Endothelial cell of umbilical vein (primary cell): Measurements from ENCODE around the gene GC. TPM values are rescaled to one million over a fixed set of nuclear protein-coding genes. Genes with fewer than 3 reads are reported as not detected.

Source experiments
- BruUV-seq: library from RNA; stranded (reverse); fragments of 400-500 nt; replicated peaks from 2 replicates; lab custom pipeline; 2021; lab: Mats Ljungman, UMichigan
- CTCF ChIA-PET: fragments of 300-600, 350-600 bp; sonication (Branson Sonifier 250); formaldehyde crosslinking; loops from one replicate; lab custom pipeline; 2021; ENCODE audit warnings: antibody characterized with exemption, inconsistent platforms; lab: Charles Lee
- POLR2A ChIA-PET: fragments of 300-600, 350-600 bp; sonication (Branson Sonifier 250); formaldehyde crosslinking; loops from one replicate; lab custom pipeline; 2021; ENCODE audit warnings: antibody characterized with exemption, inconsistent platforms; lab: Charles Lee
- DNase-seq: peaks from one replicate; pipeline ENCODE4 v3.0.0-alpha.2; 2011; ENCODE audit warnings: low read depth, low spot score
- FAIRE-seq: peaks from 2 replicates; lab custom pipeline; 2011; peaks lifted over from hg19 to GRCh38; lab: Jason Lieb, UNC
- H2AFZ ChIP-seq: 2 replicates; pipeline ENCODE4 v1.6.0; 2012; ENCODE audit warnings: low read depth, low read length, control low read depth, inconsistent platforms
- H3K27ac ChIP-seq: 2 replicates; pipeline ENCODE4 v1.5.1; 2011; ENCODE audit warnings: low read depth, mild to moderate bottlenecking, control low read depth, low read length, moderate library complexity; ENCODE audit not compliant: insufficient read depth
- H3K27me3 ChIP-seq, 2 experiments: 2 replicates each; pipeline versions ENCODE4 v1.6.0 to v1.6.1; 2011; ENCODE audit warnings: low read length in 2 of 2, mixed read lengths in 1 of 2; ENCODE audit not compliant: control insufficient read depth in 2 of 2, insufficient read depth in 2 of 2
- H3K36me3 ChIP-seq, 2 experiments: 2 replicates in 1 of 2; 3 replicates in 1 of 2; pipeline ENCODE4 v1.5.1; 2011; ENCODE audit warnings: low read length in 2 of 2, mild to moderate bottlenecking in 1 of 2, moderate library complexity in 1 of 2; ENCODE audit not compliant: control insufficient read depth in 2 of 2, insufficient read depth in 2 of 2; ENCODE audit errors: extremely low read depth in 1 of 2
- H3K4me1 ChIP-seq: 3 replicates; pipeline ENCODE4 v1.5.1; 2011; ENCODE audit warnings: mild to moderate bottlenecking, low read length; ENCODE audit not compliant: control insufficient read depth, insufficient read depth; ENCODE audit errors: extremely low read depth
- H3K4me2 ChIP-seq: 2 replicates; pipeline ENCODE4 v1.6.1; 2011; ENCODE audit warnings: low read length, control low read depth, mixed read lengths; ENCODE audit not compliant: insufficient read depth
- H3K4me3 ChIP-seq, 3 experiments: fragments of 200-600 bp in 1 of 3; sonication (generic), shearing (Covaris generic) in 1 of 3; replicated peaks in 1 of 3; 2 replicates each; pipeline ENCODE4 v1.5.1; 2011 to 2016; ENCODE audit warnings: control low read depth in 3 of 3, low read length in 3 of 3, mild to moderate bottlenecking in 2 of 3, inconsistent platforms in 1 of 3, low read depth in 1 of 3, moderate library complexity in 1 of 3; ENCODE audit not compliant: insufficient read depth in 1 of 3
- H3K79me2 ChIP-seq: 2 replicates; pipeline ENCODE4 v1.6.0; 2012; ENCODE audit warnings: low read length, inconsistent platforms; ENCODE audit not compliant: control insufficient read depth, insufficient read depth
- H3K9ac ChIP-seq: replicated peaks from 2 replicates; pipeline ENCODE3; 2011; ENCODE audit warnings: low read length, control low read depth; ENCODE audit not compliant: insufficient read depth; ENCODE audit errors: extremely low read depth
- H3K9me1 ChIP-seq: replicated peaks from 3 replicates; pipeline ENCODE4 v1.6.0; 2011; ENCODE audit warnings: mild to moderate bottlenecking, low read length; ENCODE audit not compliant: control insufficient read depth, insufficient read depth; ENCODE audit errors: extremely low read depth
- H3K9me3 ChIP-seq: replicated peaks from 2 replicates; pipeline ENCODE4 v1.5.1; 2012; ENCODE audit warnings: low read length, inconsistent platforms; ENCODE audit not compliant: control insufficient read depth, insufficient read depth
- H4K20me1 ChIP-seq: replicated peaks from 2 replicates; pipeline ENCODE3; 2011; ENCODE audit warnings: mild to moderate bottlenecking, low read length; ENCODE audit not compliant: control insufficient read depth, insufficient read depth; ENCODE audit errors: extremely low read depth
- CTCF ChIP-seq, 2 donors: IDR thresholded peaks; 1 replicate in 1 of 2; 2 replicates in 1 of 2; pipeline ENCODE4 v1.5.1; 2011; ENCODE audit warnings: low read length in 2 of 2, mild to moderate bottlenecking in 2 of 2, moderate library complexity in 2 of 2, control low read depth in 1 of 2, inconsistent platforms in 1 of 2, low read depth in 1 of 2; ENCODE audit not compliant: insufficient read depth in 1 of 2; ENCODE audit errors: extremely low read depth in 1 of 2
- EZH2 ChIP-seq: IDR thresholded peaks from 2 replicates; pipeline ENCODE4 v1.6.1; 2012; ENCODE audit warnings: borderline replicate concordance, low read depth, mild to moderate bottlenecking, moderate library complexity, low read length, inconsistent platforms; ENCODE audit not compliant: severe bottlenecking
- FOS ChIP-seq: IDR thresholded peaks from 2 replicates; pipeline ENCODE4 v1.6.1; 2011; ENCODE audit warnings: mild to moderate bottlenecking, low read length, moderate library complexity, borderline replicate concordance; ENCODE audit not compliant: insufficient read depth
- GATA2 ChIP-seq: IDR thresholded peaks from 2 replicates; pipeline ENCODE4 v1.7.0; 2011; ENCODE audit warnings: low read depth, mild to moderate bottlenecking, moderate library complexity, mixed read lengths, low read length; ENCODE audit not compliant: insufficient read length, insufficient read depth
- JUN ChIP-seq: IDR thresholded peaks from 2 replicates; pipeline ENCODE4 v1.6.1; 2011; ENCODE audit warnings: borderline replicate concordance, low read depth; ENCODE audit not compliant: insufficient read length, insufficient read depth
- MYC ChIP-seq: IDR thresholded peaks from one replicate; pipeline ENCODE4 v1.6.1; 2011; ENCODE audit warnings: mild to moderate bottlenecking, low read depth, low read length
- POLR2A ChIP-seq: IDR thresholded peaks from 2 replicates; pipeline ENCODE4 v1.6.1; 2012; ENCODE audit warnings: low read depth, mild to moderate bottlenecking, control low read depth, low read length
- POLR2AphosphoS5 ChIP-seq: IDR thresholded peaks from 2 replicates; pipeline ENCODE4 v1.6.1; 2012; ENCODE audit warnings: low read depth, mild to moderate bottlenecking, control low read depth, low read length, moderate library complexity; ENCODE audit not compliant: insufficient read depth
- dilution Hi-C: fragments of 300-500 bp; cut with MboI; formaldehyde crosslinking; loops from one replicate; pipeline ENCODE4 v1.15.0; 2019; ENCODE audit warnings: low sequenced_read_pairs; ENCODE audit not compliant: extremely low pct_ligation_motif_present
- intact Hi-C: fragments of 100-400 bp; cut with micrococcal nuclease; formaldehyde crosslinking; loops from one replicate; pipeline ENCODE4 v1.10.0; 2022
- polyA plus RNA-seq, 4 experiments: library from polyadenylated mRNA; depleted of rRNA in 3 of 4; stranded (reverse) in 3 of 4; unstranded in 1 of 4; fragments of >200 nt; gene quantifications; 2 replicates each; pipeline versions ENCODE4 v1.2.1 to v1.2.3, GENCODE V29; 2011 to 2012; ENCODE audit warnings: missing spikeins in 1 of 4
- total RNA-seq: library from RNA; stranded (reverse); gene quantifications from 2 replicates; pipeline ENCODE4 v1.2.3, GENCODE V29; 2021
- TF ChIP-seq, protein P1 (sequence below): IDR thresholded peaks from 2 replicates; pipeline ENCODE4 v1.6.1; 2011; ENCODE audit not compliant: insufficient read depth, insufficient read length

Gene GC
- total and polyA plus RNA-seq, 2 donors (not counting 3 experiments of a cell fraction or from before 2014, with no cell fraction given): not detected

- no peak for TF ChIP-seq MYC
- no peak for TF ChIP-seq FOS
- no peak for TF ChIP-seq POLR2A
- TF ChIP-seq, protein P1, sequence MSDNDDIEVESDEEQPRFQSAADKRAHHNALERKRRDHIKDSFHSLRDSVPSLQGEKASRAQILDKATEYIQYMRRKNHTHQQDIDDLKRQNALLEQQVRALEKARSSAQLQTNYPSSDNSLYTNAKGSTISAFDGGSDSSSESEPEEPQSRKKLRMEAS: no peak
- no peak for TF ChIP-seq GATA2
- TF ChIP-seq POLR2AphosphoS5: no peak
- no peak for TF ChIP-seq CTCF (IDR thresholded peaks at IDR 0.05; ENCODE audit: extremely low read depth in 1 of 2, insufficient read depth in 1 of 2, low read depth in 1 of 2, low read length in 2 of 2)
- no peak for TF ChIP-seq JUN
- no peak for TF ChIP-seq EZH2
- no peak for FAIRE-seq
- H3K4me3 ChIP-seq: no peak overlapping the region
- H3K36me3 ChIP-seq: no peaks in the 10 kb centered on the region
- H4K20me1 ChIP-seq: no peaks in the 10 kb centered on the region
- no peak overlapping the region for H2AFZ ChIP-seq
- intact Hi-C loops (no loop called here), dilution Hi-C loops (no loop called here)
- H3K9ac ChIP-seq: no peak overlapping the region
- H3K79me2 ChIP-seq: no peaks in the 10 kb centered on the region
- BruUV-seq: no TSS peak
- ChIA-PET POLR2A (no interaction called here), CTCF (no interaction called here)
- no peaks in the 10 kb centered on the region for H3K9me3 ChIP-seq
- no peaks in the 10 kb centered on the region for H3K4me1 ChIP-seq
- no peak overlapping the region for H3K27ac ChIP-seq
- DNase-seq: no peak
- H3K9me1 ChIP-seq: no peaks in the 10 kb centered on the region
- H3K27me3 ChIP-seq: no peaks in the 10 kb centered on the region
- no peak overlapping the region for H3K4me2 ChIP-seq
Observed at GRCh38 chr4:71749008-71749594, 34.8 kb downstream of the GC start.
